Endometrium (tissue), 2 donors: Measurements from ENCODE around the gene ITPR2.
"Not testable (repeated sequence)": the region's sequence is repeated elsewhere in the genome, so short reads cannot be mapped to it uniquely, and the experiment has no call there.

Experiments
- FAIRE-seq: peaks from 2 replicates; lab custom pipeline; 2012; peaks lifted over from hg19 to GRCh38; lab: Jason Lieb, UNC
- donor health status: control.
- donor health status: control.

ITPR2 gene

GRCh38 chr12:26786865-26787514 is 46.0 kb downstream of the ITPR2 start:
- FAIRE-seq, result no peak

GRCh38 chr12:26786491-26786864 is 46.5 kb downstream of the ITPR2 start:
- peak; percentile 51 for FAIRE-seq

GRCh38 chr12:26783816-26784379 is 49.1 kb downstream of the ITPR2 start:
- FAIRE-seq, result not testable (repeated sequence)

- no peak for FAIRE-seq
These were observed 49.9 kb downstream of the ITPR2 start for GRCh38 chr12:26783131-26783526.

- FAIRE-seq, result no peak
These were observed 50.4 kb downstream of the ITPR2 start for GRCh38 chr12:26782372-26783130.

GRCh38 chr12:26780656-26781055 is 52.3 kb downstream of the ITPR2 start:
- FAIRE-seq, result not testable (repeated sequence)

- FAIRE-seq, result not testable (repeated sequence)
These were observed 54.7 kb downstream of the ITPR2 start for GRCh38 chr12:26778173-26778775.

- FAIRE-seq, result no peak
These were observed 55.8 kb downstream of the ITPR2 start for GRCh38 chr12:26777236-26777635.

GRCh38 chr12:26775991-26776390 is 57.0 kb downstream of the ITPR2 start:
- not testable (repeated sequence) for FAIRE-seq

- FAIRE-seq, result peak; percentile 18
These were observed 59.5 kb downstream of the ITPR2 start for GRCh38 chr12:26773313-26774104.

- FAIRE-seq, result no peak
These were observed 61.1 kb downstream of the ITPR2 start for GRCh38 chr12:26771861-26772260.

GRCh38 chr12:26770239-26771070 is 62.5 kb downstream of the ITPR2 start:
- no peak for FAIRE-seq

- FAIRE-seq, result no peak
These were observed 63.4 kb downstream of the ITPR2 start for GRCh38 chr12:26769611-26770010.

- FAIRE-seq, result peak; percentile 35
These were observed 64.1 kb downstream of the ITPR2 start for GRCh38 chr12:26768611-26769603.

- FAIRE-seq, result no peak
These were observed 65.1 kb downstream of the ITPR2 start for GRCh38 chr12:26767865-26768264.

- no peak for FAIRE-seq
These were observed 65.9 kb downstream of the ITPR2 start for GRCh38 chr12:26767116-26767515.

- FAIRE-seq, result no peak
These were observed 70.8 kb downstream of the ITPR2 start for GRCh38 chr12:26762186-26762585.

- FAIRE-seq, result no peak
These were observed 71.2 kb downstream of the ITPR2 start for GRCh38 chr12:26761775-26762174.

GRCh38 chr12:26760657-26761293 is 72.2 kb downstream of the ITPR2 start:
- no peak for FAIRE-seq
